Measurements from ENCODE around the gene CAPN1.

DNA sequence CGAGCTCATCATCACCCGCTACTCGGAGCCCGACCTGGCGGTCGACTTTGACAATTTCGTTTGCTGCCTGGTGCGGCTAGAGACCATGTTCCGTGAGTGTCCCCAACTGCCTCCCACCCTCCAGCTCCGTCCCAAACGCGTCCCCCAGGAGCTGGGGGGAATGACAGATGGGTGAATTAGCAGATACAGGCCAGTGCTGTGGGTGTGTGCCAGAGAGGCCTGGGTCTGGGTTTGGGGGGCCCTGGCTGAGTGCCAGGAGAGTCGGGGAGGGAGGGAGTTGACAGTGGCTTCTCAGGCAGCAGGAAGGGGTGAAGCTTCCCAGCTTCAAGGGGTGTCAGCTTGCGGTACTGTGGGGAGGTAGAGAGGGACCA lies 28.6 kb downstream of the CAPN1 start:
- TF ChIP-seq EZH2phosphoT487 (IDR thresholded peaks at IDR 0.05), result no peak
- no peak for TF ChIP-seq EZH2 (IDR thresholded peaks at IDR 0.05)
